Kidney (tissue), 14 donors: ENCODE measurements around the gene RSBN1L. TPM values are rescaled to one million over a fixed set of nuclear protein-coding genes. Genes with fewer than 3 reads are reported as not detected.

ENCODE experiments used
- DNase-seq, 5 donors: peaks; one replicate each; pipeline ENCODE4 v3.0.0-alpha.2; 2013 to 2020
- FAIRE-seq: peaks from 2 replicates; lab custom pipeline; 2012; peaks lifted over from hg19 to GRCh38; lab: Jason Lieb, UNC
- H3K27ac ChIP-seq, 2 donors: one replicate each; pipeline ENCODE4 v1.7.0; 2013; ENCODE audit warnings: low read depth in 2 of 2, low read length in 2 of 2, inconsistent platforms in 1 of 2
- H3K27me3 ChIP-seq: one replicate; pipeline ENCODE4 v1.7.1; 2013; ENCODE audit warnings: low read length, inconsistent platforms; ENCODE audit not compliant: control insufficient read depth, insufficient read depth
- H3K36me3 ChIP-seq, 3 donors: one replicate each; pipeline versions ENCODE4 v1.7.0 to v1.7.1; 2013; ENCODE audit warnings: low read length in 3 of 3, control low read depth in 1 of 3, inconsistent platforms in 1 of 3; ENCODE audit not compliant: insufficient read depth in 3 of 3, control insufficient read depth in 2 of 3
- H3K4me1 ChIP-seq, 3 donors: one replicate each; pipeline versions ENCODE4 v1.7.0 to v1.7.1; 2013; ENCODE audit warnings: low read length in 3 of 3, inconsistent platforms in 1 of 3, low read depth in 1 of 3; ENCODE audit not compliant: control insufficient read depth in 2 of 3, insufficient read depth in 2 of 3
- H3K4me3 ChIP-seq, 3 donors: one replicate each; pipeline versions ENCODE4 v1.7.0 to v1.8.1; 2013; ENCODE audit warnings: low read length in 3 of 3, control low read depth in 1 of 3, inconsistent platforms in 1 of 3
- H3K9ac ChIP-seq, 3 donors: one replicate each; pipeline versions ENCODE4 v1.7.0 to v1.7.1; 2013; ENCODE audit warnings: low read length in 3 of 3, control low read depth in 1 of 3, inconsistent platforms in 1 of 3
- H3K9me3 ChIP-seq, 3 donors: one replicate each; pipeline versions ENCODE4 v1.7.0 to v1.7.1; 2013; ENCODE audit warnings: low read length in 3 of 3, control low read depth in 1 of 3, inconsistent platforms in 1 of 3; ENCODE audit not compliant: control insufficient read depth in 2 of 3, insufficient read depth in 1 of 3
- CTCF ChIP-seq: IDR thresholded peaks from 3 replicates; pipeline ENCODE4 v1.5.1; 2012; ENCODE audit warnings: mild to moderate bottlenecking, moderate library complexity, borderline replicate concordance; ENCODE audit not compliant: insufficient read depth; ENCODE audit errors: extremely low read depth
- intact Hi-C: fragments of 100-400 bp; cut with DNase I; formaldehyde crosslinking; loops from one replicate; pipeline ENCODE4 v1.11.1; 2022
- polyA plus RNA-seq: library from polyadenylated mRNA; stranded (reverse); fragments of 350-450 nt; fragmentation: Illumina TruSeq; extraction: RNeasy Lipid Tissue Mini Kit (QIAGEN cat#74804); gene quantifications from one replicate; pipeline ENCODE4 v1.2.3, GENCODE V29; 2014; ENCODE audit warnings: low read depth, low replicate concordance; ENCODE audit not compliant: insufficient read depth
- total RNA-seq: library from RNA; stranded (reverse); fragmentation: NEBNext Ultra II Directional; extraction: Animal tissue kit (Norgen Biotek cat#: 25700); gene quantifications from one replicate; pipeline ENCODE4 v1.2.1, GENCODE V29; 2021
- donor health status: control.
- donor health status: control.
- donor health status: control.
- donor health status: control.
- donor health status: control.
- donor health status: DM: yes; HTN: yes; CAD: no.
- donor health status: Normal renal cell carcinoma (clear cell type).

The RSBN1L gene
- total and polyA plus RNA-seq, 2 donors from 2014 or later: 7.3 to 18.0 TPM

GRCh38 chr7:77735457-77735856, 39.2 kb downstream of the RSBN1L start:
- H3K9ac ChIP-seq: no peak overlapping the region
- no peak overlapping the region for H3K4me3 ChIP-seq
- no peak overlapping the region for H3K27ac ChIP-seq
- TF ChIP-seq CTCF: no peak
- H3K27me3 ChIP-seq: no peaks in the 10 kb centered on the region
- intact Hi-C loops: no loop called here
- no peak for DNase-seq
- H3K9me3 ChIP-seq: no peaks in the 10 kb centered on the region
- H3K4me1 ChIP-seq: no peaks in the 10 kb centered on the region
- FAIRE-seq: no peak
- H3K36me3 ChIP-seq: no peaks in the 10 kb centered on the region

- FAIRE-seq (no peak), DNase-seq (no peak)
- no peaks in the 10 kb centered on the region for H3K36me3 ChIP-seq
- no peak overlapping the region for H3K27ac ChIP-seq
- intact Hi-C loops: no loop called here
- no peaks in the 10 kb centered on the region for H3K9me3 ChIP-seq
- H3K4me3 ChIP-seq: no peak overlapping the region
- H3K27me3 ChIP-seq: no peaks in the 10 kb centered on the region
- no peak for TF ChIP-seq CTCF
- H3K4me1 ChIP-seq: no peaks in the 10 kb centered on the region
- no peak overlapping the region for H3K9ac ChIP-seq
Measured at GRCh38 chr7:77736991-77737390, 40.7 kb downstream of the RSBN1L start.

GRCh38 chr7:77738382-77738781, 42.1 kb downstream of the RSBN1L start:
- DNase-seq (no peak), FAIRE-seq (no peak)
- no peak for TF ChIP-seq CTCF
- H3K27ac ChIP-seq: no peak overlapping the region
- H3K9ac ChIP-seq: no peak overlapping the region
- H3K36me3 ChIP-seq: no peaks in the 10 kb centered on the region
- H3K27me3 ChIP-seq: no peaks in the 10 kb centered on the region
- intact Hi-C loops: no loop called here
- no peaks in the 10 kb centered on the region for H3K9me3 ChIP-seq
- no peak overlapping the region for H3K4me3 ChIP-seq
- H3K4me1 ChIP-seq: no peaks in the 10 kb centered on the region

- intact Hi-C loops: no loop called here
- Histone ChIP-seq H3K27me3 (no peaks in the 10 kb centered on the region), H3K4me1 (no peaks in the 10 kb centered on the region), H3K36me3 (no peaks in the 10 kb centered on the region), H3K27ac (no peak overlapping the region), H3K4me3 (no peak overlapping the region), H3K9ac (no peak overlapping the region), H3K9me3 (no peaks in the 10 kb centered on the region)
- no peak for FAIRE-seq
- no peak for DNase-seq
- TF ChIP-seq CTCF: no peak
Measured at GRCh38 chr7:77738871-77739270, 42.6 kb downstream of the RSBN1L start.
